CD4-positive, alpha-beta T cell treated with Interleukin-6 at 100 ng/mL for 8 hours (primary cell): ENCODE measurements around the gene MESD.

Experiments used
- DNase-seq: peaks from one replicate; pipeline ENCODE4 v3.0.0-alpha.2; 2020; ENCODE audit warnings: mixed read lengths, low spot score

Gene MESD

DNA sequence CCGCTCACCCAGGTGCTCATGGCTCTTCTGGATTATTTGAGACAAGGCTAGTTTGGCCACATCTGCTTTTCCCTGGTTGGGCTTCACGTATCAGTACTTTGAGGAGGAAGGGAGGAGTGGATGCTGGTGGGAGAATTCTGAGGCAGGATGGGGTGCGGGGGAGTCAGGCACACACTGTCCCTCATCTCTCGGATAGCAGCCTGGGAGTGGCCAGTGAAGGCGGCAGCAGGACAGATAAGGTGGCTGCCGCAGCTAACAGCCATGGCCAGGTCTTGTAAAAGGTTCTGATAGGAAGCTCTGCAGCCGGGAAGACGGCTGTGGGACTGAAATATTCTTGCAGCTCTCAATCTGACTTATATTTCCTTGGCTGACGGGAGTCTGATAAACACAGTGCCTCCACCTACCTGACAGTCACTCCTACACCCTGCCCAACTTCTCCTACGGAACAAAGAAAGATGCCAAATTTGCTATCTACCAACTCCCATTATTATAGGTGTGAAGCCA, 87.3 kb downstream of the MESD start:
- no peak for DNase-seq

DNA sequence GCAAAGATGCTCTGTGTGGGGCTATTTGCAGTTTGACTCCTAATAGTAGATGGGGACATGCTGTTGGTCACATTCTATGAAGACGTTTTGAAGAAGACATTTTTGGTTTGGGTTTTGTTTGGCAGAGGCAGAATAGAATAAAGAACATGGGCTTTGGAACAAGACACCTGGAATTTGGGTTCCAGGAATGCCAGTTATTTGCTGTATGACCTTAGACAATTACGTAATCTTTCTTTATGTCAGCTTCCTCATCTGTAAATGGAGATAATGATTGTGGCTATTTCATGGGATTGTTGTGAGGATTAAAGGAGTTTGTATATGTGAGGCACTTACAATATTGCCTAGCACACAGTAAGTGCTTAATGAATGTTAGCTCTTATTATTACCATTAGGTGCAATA, 91.6 kb downstream of the MESD start:
- DNase-seq: no peak
